ENCODE results near the gene CHDH.

GRCh38 chr3:53789459-53789858, 56.8 kb downstream of the CHDH start:
- TF ChIP-seq CTCF (optimal IDR thresholded peaks at IDR 0.05 in 1 of 3, IDR thresholded peaks at IDR 0.05 in 1 of 3, conservative IDR thresholded peaks at IDR 0.05 in 1 of 3; ENCODE audit: extremely low read depth in 1 of 3, insufficient read depth in 2 of 3, low read length in 3 of 3) (no peak), EZH2 (IDR thresholded peaks at IDR 0.05; ENCODE audit: low read length) (no peak)

All from keratinocyte (primary cell).